GM23248 (cell line): ENCODE results near the gene PARP15. TPM values are rescaled to one million over a fixed set of nuclear protein-coding genes. Genes with fewer than 3 reads are reported as not detected.

Source experiments
- DNase-seq: peaks from one replicate; pipeline ENCODE4 v3.0.0-alpha.2; 2015
- H2AFZ ChIP-seq: fragments of 200-600 bp; sonication (generic); 2 replicates; pipeline ENCODE4 v1.6.1; 2016; ENCODE audit warnings: antibody characterized with exemption
- H3F3A ChIP-seq: fragments of 200-600 bp; sonication (generic); 2 replicates; pipeline ENCODE4 v1.6.1; 2016; ENCODE audit warnings: mild to moderate bottlenecking, antibody characterized with exemption, mixed run types; ENCODE audit not compliant: insufficient read depth
- H3K27ac ChIP-seq: fragments of 200-600 bp; sonication (generic); 2 replicates; pipeline ENCODE4 v1.5.1; 2016; ENCODE audit warnings: mild to moderate bottlenecking
- H3K27me3 ChIP-seq: fragments of 200-600 bp; sonication (generic); replicated peaks from 2 replicates; pipeline ENCODE4 v1.6.1; 2016; ENCODE audit warnings: mild to moderate bottlenecking; ENCODE audit not compliant: insufficient read depth
- H3K36me3 ChIP-seq: fragments of 200-600 bp; sonication (generic); 2 replicates; pipeline ENCODE4 v1.6.1; 2016; ENCODE audit warnings: low read depth, mild to moderate bottlenecking
- H3K4me1 ChIP-seq: fragments of 200-600 bp; sonication (generic); 2 replicates; pipeline ENCODE4 v1.6.1; 2016; ENCODE audit warnings: mild to moderate bottlenecking; ENCODE audit not compliant: insufficient read depth
- H3K4me2 ChIP-seq: fragments of 200-600 bp; sonication (generic); one replicate; pipeline ENCODE4 v1.6.1; 2016; ENCODE audit warnings: mild to moderate bottlenecking; ENCODE audit not compliant: unreplicated experiment
- H3K4me3 ChIP-seq: fragments of 200-600 bp; sonication (generic); 2 replicates; pipeline ENCODE4 v1.5.1; 2016; ENCODE audit warnings: mild to moderate bottlenecking
- H3K79me2 ChIP-seq: fragments of 200-600 bp; sonication (generic); 2 replicates; pipeline ENCODE4 v1.6.1; 2016; ENCODE audit warnings: mild to moderate bottlenecking; ENCODE audit not compliant: insufficient read depth
- H3K9ac ChIP-seq: fragments of 200-600 bp; sonication (generic); 2 replicates; pipeline ENCODE4 v1.6.1; 2016; ENCODE audit warnings: mild to moderate bottlenecking
- H3K9me2 ChIP-seq: fragments of 200-600 bp; sonication (generic); 2 replicates; pipeline ENCODE4 v1.6.1; 2016; ENCODE audit warnings: mixed run types, mild to moderate bottlenecking, moderate library complexity; ENCODE audit not compliant: insufficient read depth
- H3K9me3 ChIP-seq: fragments of 200-600 bp; sonication (generic); one replicate; pipeline ENCODE4 v1.6.1; 2017; ENCODE audit warnings: low read depth
- H4K20me1 ChIP-seq: fragments of 200-600 bp; sonication (generic); 2 replicates; pipeline ENCODE4 v1.6.0; 2016; ENCODE audit not compliant: insufficient read depth
- EZH2 ChIP-seq: fragments of 200-600 bp; sonication (generic); IDR thresholded peaks from 2 replicates; pipeline ENCODE4 v1.6.1; 2018; ENCODE audit warnings: antibody characterized with exemption, mild to moderate bottlenecking; ENCODE audit not compliant: insufficient read depth, poor library complexity, severe bottlenecking
- EZH2phosphoT487 ChIP-seq: fragments of 200-600 bp; sonication (generic); IDR thresholded peaks from 2 replicates; pipeline ENCODE4 v1.6.1; 2018; ENCODE audit warnings: antibody characterized with exemption, moderate library complexity, mild to moderate bottlenecking, low read depth; ENCODE audit not compliant: insufficient read depth
- WGBS, 2 experiments: methylation state at CpG; one replicate each; pipeline ENCODE4 v1.1.6; 2015 to 2017; ENCODE audit warnings: low lambda C conversion rate in 2 of 2, low coverage in 1 of 2; ENCODE audit errors: missing lambda C conversion rate in 2 of 2; 5-methylcytosine and 5-hydroxymethylcytosine counted together
- in situ Hi-C: fragments of 300-500 bp; cut with MboI; formaldehyde crosslinking; loops from 2 replicates; pipeline ENCODE4 v1.15.0; 2020
- polyA plus RNA-seq: library from polyadenylated mRNA; unstranded; fragments of >200 nt; fragmentation: Nextera tagmentation; extraction: Ambion mirVana; gene quantifications from 2 replicates; pipeline ENCODE4 v1.2.1, GENCODE V29; 2016
- total RNA-seq: library from RNA; depleted of rRNA; stranded (reverse); fragments of >200 nt; shearing (Covaris generic); gene quantifications from 2 replicates; pipeline ENCODE4 v1.2.3, GENCODE V29; 2014

Gene PARP15
- total and polyA plus RNA-seq, 2 experiments from 2014 or later: under 0.01 to 0.29 TPM

DNA sequence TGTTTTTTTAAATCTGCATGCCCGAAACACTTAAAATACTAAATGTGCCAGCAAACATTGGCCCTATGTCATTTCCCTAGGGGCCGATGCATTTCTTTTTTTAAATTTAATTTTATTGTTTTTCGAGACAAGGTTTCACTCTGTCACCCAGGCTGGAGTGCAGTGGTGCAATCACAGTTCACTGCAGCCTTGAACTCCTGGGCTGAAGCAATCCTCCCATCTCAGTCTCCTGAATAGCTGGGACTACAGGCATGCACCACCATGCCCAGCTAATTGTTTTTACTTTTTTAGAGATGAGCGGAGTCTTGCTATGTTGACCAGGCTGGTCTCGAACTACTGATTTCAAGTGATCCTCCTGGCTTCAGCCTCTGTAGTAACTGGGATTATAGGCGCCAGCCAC is 18.8 kb upstream of the PARP15 start:
- no peak for DNase-seq
- H2AFZ ChIP-seq: no peak overlapping the region
- TF ChIP-seq EZH2: no peak
- TF ChIP-seq EZH2phosphoT487: no peak
- H3K9me2 ChIP-seq: no peaks in the 10 kb centered on the region
- no peak overlapping the region for H3K27ac ChIP-seq
- H3K27me3 ChIP-seq: no peaks in the 10 kb centered on the region
- no peaks in the 10 kb centered on the region; the same call in 1 of the 2 replicates for H3K36me3 ChIP-seq
- in situ Hi-C loops: no loop called here
- no peaks in the 10 kb centered on the region for H3F3A ChIP-seq
- H3K4me1 ChIP-seq: peaks cover 10% of the 10 kb centered on the region; the same call in 1 of the 2 replicates
- WGBS, 2 experiments: 91 to 92% methylated on average over 6 of the region's 6 CpGs
- no peaks in the 10 kb centered on the region for H3K79me2 ChIP-seq
- no peaks in the 10 kb centered on the region for H4K20me1 ChIP-seq
- H3K9me3 ChIP-seq: no peaks in the 10 kb centered on the region
- H3K4me2 ChIP-seq: no peak overlapping the region
- H3K9ac ChIP-seq: no peak overlapping the region
- no peak overlapping the region for H3K4me3 ChIP-seq

GRCh38 chr3:122559906-122560305 is 17.5 kb upstream of the PARP15 start:
- no peak overlapping the region for H3K4me3 ChIP-seq
- H3K9me3 ChIP-seq: no peaks in the 10 kb centered on the region
- H3K4me2 ChIP-seq: no peak overlapping the region
- WGBS, 2 experiments: 90 to 92% methylated on average over 3 of the region's 3 CpGs
- no peak for DNase-seq
- no peaks in the 10 kb centered on the region for H4K20me1 ChIP-seq
- H3K36me3 ChIP-seq: no peaks in the 10 kb centered on the region; the same call in 1 of the 2 replicates
- H3K9ac ChIP-seq: no peak overlapping the region
- no peaks in the 10 kb centered on the region for H3K9me2 ChIP-seq
- in situ Hi-C loops: no loop called here
- H3K27ac ChIP-seq: no peak overlapping the region
- H3K27me3 ChIP-seq: no peaks in the 10 kb centered on the region
- H2AFZ ChIP-seq: no peak overlapping the region
- no peaks in the 10 kb centered on the region for H3F3A ChIP-seq
- TF ChIP-seq EZH2phosphoT487 (no peak), EZH2 (no peak)
- H3K79me2 ChIP-seq: peaks cover 7% of the 10 kb centered on the region
- peaks cover 13% of the 10 kb centered on the region for H3K4me1 ChIP-seq

DNA sequence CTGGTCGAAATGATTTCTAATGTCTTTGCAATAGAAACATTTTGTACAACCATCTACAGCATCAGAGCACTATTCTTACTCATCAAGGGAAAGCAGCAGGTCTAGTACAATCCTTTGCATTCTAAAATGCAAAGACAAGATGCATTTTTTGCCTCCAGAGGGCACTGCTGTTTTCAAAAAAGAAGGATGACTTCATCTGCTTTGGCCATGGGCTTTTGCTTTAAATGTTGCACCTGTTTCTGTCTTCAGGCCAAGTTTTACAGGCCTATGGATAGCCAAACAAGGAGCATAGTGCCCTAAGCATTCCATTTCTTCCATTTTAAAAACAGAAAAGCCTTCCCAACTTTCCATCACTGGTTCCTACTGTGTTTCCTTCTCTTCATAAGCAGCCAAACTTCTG is 16.8 kb upstream of the PARP15 start:
- 71 to 96% methylated on average over 1 of the region's 1 CpG for WGBS, 2 experiments
- Histone ChIP-seq H3K9me2 (no peaks in the 10 kb centered on the region), H4K20me1 (no peaks in the 10 kb centered on the region), H3K4me1 (peaks cover 16% of the 10 kb centered on the region), H3K9me3 (no peaks in the 10 kb centered on the region), H3K27me3 (no peaks in the 10 kb centered on the region), H3K9ac (no peak overlapping the region), H3K36me3 (no peaks in the 10 kb centered on the region), H3K79me2 (peaks cover 9% of the 10 kb centered on the region), H3F3A (no peaks in the 10 kb centered on the region), H3K4me3 (no peak overlapping the region), H2AFZ (no peak overlapping the region), H3K4me2 (no peak overlapping the region), H3K27ac (no peak overlapping the region)
- peak; percentile 77 for DNase-seq
- in situ Hi-C loops: no loop called here
- TF ChIP-seq EZH2 (no peak), EZH2phosphoT487 (no peak)

DNA sequence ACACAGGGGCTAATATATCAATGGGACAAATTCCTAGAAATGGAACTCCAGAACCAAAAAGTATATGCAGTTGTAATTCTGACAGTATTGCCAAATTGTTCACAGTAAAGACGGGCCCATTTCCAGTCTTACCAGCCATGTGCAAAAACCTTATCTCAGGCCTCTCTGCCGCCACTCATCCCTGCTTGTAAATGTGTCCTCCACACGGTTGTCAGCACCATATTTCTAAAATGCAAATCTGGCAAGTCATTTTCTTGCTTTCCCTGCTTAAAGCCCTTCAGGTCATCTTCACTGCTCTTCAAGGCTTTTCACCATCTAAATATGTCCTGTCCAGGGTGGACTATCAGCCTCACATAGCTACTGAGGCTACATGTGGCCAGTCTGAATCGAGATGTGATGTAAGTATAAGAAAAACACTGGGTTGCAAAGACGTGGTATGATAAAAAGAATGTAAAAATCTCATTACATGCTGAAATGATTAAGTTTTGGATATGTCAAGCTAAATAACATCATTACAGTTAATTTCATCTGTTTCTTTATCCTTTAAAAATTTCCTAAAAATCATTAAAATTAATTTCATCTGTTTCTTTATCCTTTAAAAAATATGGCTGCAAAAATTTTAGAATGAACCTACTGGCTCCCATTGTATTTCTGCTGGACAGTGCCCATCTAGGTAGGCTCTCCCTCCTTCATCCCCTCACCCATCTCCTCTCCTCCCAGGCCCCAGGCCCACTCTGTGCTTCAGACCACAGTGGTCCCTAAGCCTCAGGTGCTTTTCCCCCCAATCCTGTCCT is 14.3 kb upstream of the PARP15 start:
- peak; percentile 22 for DNase-seq
- Histone ChIP-seq H3K4me1 (peaks cover 16% of the 10 kb centered on the region), H3K27ac (peak overlapping the region; percentile 72), H3K36me3 (peaks cover 9% of the 10 kb centered on the region; the same call in 1 of the 2 replicates), H3K79me2 (peaks cover 9% of the 10 kb centered on the region), H3K9me2 (no peaks in the 10 kb centered on the region), H3K27me3 (no peaks in the 10 kb centered on the region), H3K9ac (peak overlapping the region; percentile 93), H3K4me3 (peak overlapping the region; percentile 91), H4K20me1 (no peaks in the 10 kb centered on the region), H3K9me3 (no peaks in the 10 kb centered on the region), H3F3A (no peaks in the 10 kb centered on the region), H3K4me2 (peak overlapping the region; percentile 84), H2AFZ (peak overlapping the region; percentile 93)
- in situ Hi-C loops: no loop called here
- WGBS, 2 experiments: 20 to 24% methylated on average over 5 of the region's 5 CpGs
- TF ChIP-seq EZH2 (no peak), EZH2phosphoT487 (no peak)
